ENCODE results near the gene NDE1.

Gene NDE1

GRCh38 chr16:15772579-15773293, 122.7 kb downstream of the NDE1 start:
- DNase-seq = no peak

GRCh38 chr16:15773968-15774367, 123.9 kb downstream of the NDE1 start:
- DNase-seq = no peak

DNA sequence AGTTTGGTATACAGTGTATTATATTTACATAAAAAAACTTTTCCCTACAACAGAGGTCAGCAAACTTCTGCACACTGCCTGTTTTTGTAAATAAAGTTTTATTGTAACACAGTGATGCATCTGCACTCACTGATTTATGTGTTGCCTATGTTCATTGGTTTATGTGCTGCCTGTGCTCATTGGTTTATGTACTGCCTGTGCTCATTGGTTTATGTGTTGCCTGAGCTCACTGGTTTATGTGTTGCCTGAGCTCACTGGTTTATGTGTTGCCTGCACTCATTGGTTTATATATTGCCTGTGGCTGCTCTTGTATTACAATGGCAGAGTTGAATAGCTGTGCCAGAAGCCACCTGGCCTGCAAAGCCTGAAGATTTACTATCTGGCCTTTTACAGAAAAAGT, 125.2 kb downstream of the NDE1 start:
- no peak for DNase-seq

DNA sequence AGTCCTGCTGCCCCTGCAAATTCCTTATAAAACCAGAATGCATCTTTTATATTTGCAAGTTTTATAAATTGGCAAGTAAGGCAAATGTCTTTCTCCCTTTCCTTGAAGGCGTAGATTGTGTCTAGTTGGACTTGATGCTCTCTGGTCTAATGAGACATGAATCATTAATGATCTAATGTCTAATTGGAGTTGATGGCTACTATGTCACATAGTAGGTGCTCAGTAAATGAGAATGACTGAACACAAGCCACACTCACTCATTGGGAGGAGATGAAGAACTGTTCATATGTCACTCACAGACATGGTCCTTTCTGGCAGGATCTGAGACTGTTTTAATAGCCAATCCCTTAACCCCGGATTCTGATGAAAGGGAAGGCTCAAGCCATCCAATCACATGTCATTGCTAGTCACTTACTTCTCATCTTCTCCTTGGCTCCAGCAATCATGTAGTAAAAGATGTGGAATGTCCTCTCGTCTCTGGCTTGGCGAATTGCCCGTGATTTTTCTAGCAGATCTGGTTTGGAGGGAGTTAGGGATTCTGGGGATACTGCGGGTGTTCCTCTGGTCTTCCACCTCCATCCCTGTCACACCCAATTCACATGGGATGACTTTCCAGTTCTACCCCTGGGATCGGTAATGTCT, 125.7 kb downstream of the NDE1 start:
- no peak for DNase-seq

Measured in GOT3 (cell line).